ENCODE data around the gene FAXC.

- TF ChIP-seq CTCF (IDR thresholded peaks at IDR 0.05) (no peak), POLR2AphosphoS5 (IDR thresholded peaks at IDR 0.05) (no peak), POLR2A (IDR thresholded peaks at IDR 0.05) (no peak), EP300 (IDR thresholded peaks at IDR 0.05) (no peak)
Measured at GRCh38 chr6:99348288-99349170, 945 bp downstream of the FAXC start.

All from suprapubic skin (tissue), 4 donors.